AG08395 (cell line): ENCODE data around the gene TYMP.
A peak's percentile ranks its signal among the peaks of the same experiment; 100 is the strongest.

Source experiments
- DNase-seq: peaks from one replicate; pipeline ENCODE4 v3.0.0; 2012; ENCODE audit warnings: mixed read lengths, low spot score

TYMP gene

GRCh38 chr22:50483556-50483955 is 46.3 kb downstream of the TYMP start:
- DNase-seq: no peak

DNA sequence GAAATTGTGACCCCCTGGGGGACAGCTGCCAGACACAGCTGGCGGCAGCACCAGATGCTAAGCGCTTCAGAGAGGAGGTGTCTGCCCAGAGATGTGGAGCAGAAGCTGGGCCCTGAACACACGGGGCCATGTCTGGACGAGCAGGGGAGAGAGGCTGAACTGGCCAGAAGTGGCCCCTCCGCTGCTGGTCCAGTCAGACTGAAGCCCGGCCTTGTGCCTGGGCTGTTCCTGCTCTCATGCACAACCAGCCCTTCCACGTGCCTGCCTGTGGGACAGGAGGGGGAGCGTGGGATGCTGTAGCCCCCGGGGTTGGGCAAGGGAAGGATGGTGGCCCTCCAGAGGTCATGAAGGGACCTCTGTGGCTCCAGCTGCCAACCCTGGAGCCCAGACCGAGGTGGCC is 46.7 kb downstream of the TYMP start:
- no peak for DNase-seq

GRCh38 chr22:50482107-50483074 is 47.4 kb downstream of the TYMP start:
- no peak for DNase-seq

GRCh38 chr22:50481440-50482106 is 48.2 kb downstream of the TYMP start, which contains the start of gene ADM2:
Gene ADM2, plus strand, starts transcription at chr22:50481543. Its CDS starts 305 bp downstream, at chr22:50481848.
- peak; percentile 56 for DNase-seq

DNA sequence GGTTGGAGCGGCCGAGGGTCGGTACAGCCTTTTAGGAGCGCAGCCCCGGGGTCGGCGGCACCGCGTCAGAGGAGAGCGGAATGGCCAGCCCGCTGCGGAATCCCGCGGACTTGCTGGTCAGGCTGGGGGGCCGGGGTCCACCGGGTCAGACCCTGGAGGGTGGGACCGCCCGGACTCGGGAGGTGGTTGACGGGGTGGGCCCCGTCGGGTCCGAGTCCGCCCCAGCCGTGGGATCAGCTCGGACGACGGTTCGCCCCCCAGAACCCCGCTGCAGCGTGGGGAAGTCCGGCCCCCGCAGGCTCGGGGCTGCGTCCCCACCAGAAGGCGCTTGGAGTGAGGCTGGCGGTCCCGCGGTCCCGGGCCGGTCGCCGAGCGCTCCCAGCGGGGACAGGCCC is 48.8 kb downstream of the TYMP start:
- DNase-seq: no peak

DNA sequence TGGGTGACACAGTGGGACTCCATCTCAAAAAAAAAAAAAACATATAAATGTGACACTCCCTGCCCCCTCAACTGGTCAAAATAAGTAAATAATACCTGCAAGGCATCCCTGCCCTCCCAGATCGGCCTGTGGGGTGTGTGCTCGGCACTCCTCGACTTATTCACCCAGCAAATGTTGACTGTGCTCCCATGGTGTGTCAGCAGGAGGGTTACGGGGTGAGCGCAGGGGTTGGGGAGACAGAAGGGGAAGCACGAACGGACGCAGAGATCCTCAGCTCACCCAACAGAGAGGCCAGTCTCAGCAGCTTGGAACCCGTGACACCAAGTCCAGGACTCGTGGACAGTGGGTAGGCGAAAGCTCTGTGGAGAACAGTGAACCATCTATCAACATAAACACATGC is 50.1 kb downstream of the TYMP start:
- no peak for DNase-seq

DNA sequence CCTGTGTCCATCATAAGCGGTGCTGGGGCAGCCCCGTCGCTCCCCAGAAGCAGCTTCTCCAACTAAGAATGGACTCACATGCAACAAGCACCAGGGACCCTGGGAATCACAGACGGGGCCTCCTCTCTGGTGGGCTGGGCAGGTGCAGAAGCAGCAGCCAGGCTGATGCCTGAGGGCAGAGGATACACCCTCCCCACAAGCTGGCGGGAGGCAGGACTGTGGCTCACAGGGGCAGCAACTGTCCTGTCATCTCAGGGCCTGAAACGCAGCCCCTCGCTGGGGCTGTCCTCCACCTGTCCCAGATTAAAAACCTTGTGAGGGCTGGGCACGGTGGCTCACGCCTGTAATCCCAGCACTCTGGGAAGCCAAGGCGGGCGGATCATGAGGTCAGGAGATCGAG is 51.9 kb downstream of the TYMP start:
- no peak for DNase-seq

DNA sequence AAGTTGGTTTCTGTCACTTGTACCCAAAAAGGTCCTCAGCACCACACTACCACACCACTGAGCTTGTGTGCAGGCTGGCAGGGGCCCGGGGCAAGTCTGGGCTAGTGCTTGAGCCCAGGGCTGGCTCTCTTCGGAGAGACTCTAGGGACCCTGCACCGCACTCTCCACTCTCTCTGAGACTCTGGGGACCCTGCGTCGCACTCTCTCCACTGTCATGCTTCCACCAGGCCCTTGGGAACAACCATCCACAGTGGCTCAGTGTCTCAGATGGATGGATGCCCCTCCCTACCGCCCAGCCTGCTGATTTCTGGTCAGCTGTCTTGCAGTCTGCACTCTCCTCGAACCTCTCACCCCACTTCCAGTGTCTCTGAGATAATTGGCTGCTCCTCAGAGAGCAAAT is 52.9 kb downstream of the TYMP start:
- DNase-seq: no peak
